CD14-positive monocyte (primary cell): ENCODE results near the gene SYNCRIP. TPM values are rescaled to one million over a fixed set of nuclear protein-coding genes. Genes with fewer than 3 reads are reported as not detected.
A peak's percentile ranks its signal among the peaks of the same experiment; 100 is the strongest.

Experiments used
- DNase-seq, 3 donors: peaks; one replicate each; pipeline ENCODE4 v3.0.0-alpha.2; 2011 to 2022
- H2AFZ ChIP-seq: 2 replicates; pipeline ENCODE4 v1.6.0; 2012; ENCODE audit warnings: mild to moderate bottlenecking, low read depth, low read length, inconsistent platforms; ENCODE audit not compliant: insufficient read depth, poor library complexity, severe bottlenecking
- H3K27ac ChIP-seq, 2 donors: 1 replicate in 1 of 2; 2 replicates in 1 of 2; pipeline ENCODE4 v1.5.1; 2012 to 2013; ENCODE audit warnings: low read length in 2 of 2, control low read depth in 1 of 2, inconsistent platforms in 1 of 2, low read depth in 1 of 2, mild to moderate bottlenecking in 1 of 2
- H3K27me3 ChIP-seq, 2 donors: one replicate each; pipeline versions ENCODE4 v1.6.0 to v1.6.1; 2011 to 2013; ENCODE audit warnings: low read length in 2 of 2; ENCODE audit not compliant: control insufficient read depth in 2 of 2, insufficient read depth in 2 of 2
- H3K36me3 ChIP-seq, 2 donors: replicated peaks in 1 of 2; 1 replicate in 1 of 2; 2 replicates in 1 of 2; pipeline versions ENCODE4 v1.5.1 to v1.6.1; 2012 to 2013; ENCODE audit warnings: low read length in 2 of 2, control low read depth in 1 of 2, inconsistent platforms in 1 of 2, mild to moderate bottlenecking in 1 of 2; ENCODE audit not compliant: insufficient read depth in 2 of 2, control insufficient read depth in 1 of 2
- H3K4me1 ChIP-seq, 2 donors: 1 replicate in 1 of 2; 2 replicates in 1 of 2; pipeline versions ENCODE4 v1.5.1 to v1.6.1; 2012 to 2013; ENCODE audit warnings: low read length in 2 of 2, control low read depth in 1 of 2, inconsistent platforms in 1 of 2, mild to moderate bottlenecking in 1 of 2, moderate library complexity in 1 of 2; ENCODE audit not compliant: insufficient read depth in 2 of 2, control insufficient read depth in 1 of 2
- H3K4me2 ChIP-seq: replicated peaks from 2 replicates; pipeline ENCODE3; 2012; ENCODE audit warnings: low read length, moderate library complexity, mild to moderate bottlenecking; ENCODE audit not compliant: poor library complexity, severe bottlenecking; ENCODE audit errors: extremely low read depth
- H3K4me3 ChIP-seq, 3 experiments: fragments of 200-600 bp in 1 of 3; sonication (generic) in 1 of 3; replicated peaks in 1 of 3; 1 replicate in 2 of 3; 2 replicates in 1 of 3; pipeline ENCODE4 v1.5.1; 2011 to 2013; ENCODE audit warnings: low read length in 3 of 3, mild to moderate bottlenecking in 3 of 3, control low read depth in 2 of 3, low read depth in 2 of 3, inconsistent platforms in 1 of 3, moderate library complexity in 1 of 3
- H3K79me2 ChIP-seq: 2 replicates; pipeline ENCODE4 v1.6.0; 2012; ENCODE audit warnings: mild to moderate bottlenecking, control low read depth, inconsistent platforms, low read length, moderate library complexity; ENCODE audit not compliant: insufficient read depth
- H3K9ac ChIP-seq: 2 replicates; pipeline ENCODE4 v1.6.0; 2017; ENCODE audit warnings: low read length, mild to moderate bottlenecking; ENCODE audit not compliant: insufficient read depth, poor library complexity, severe bottlenecking
- H3K9me3 ChIP-seq, 2 donors: replicated peaks in 1 of 2; 1 replicate in 1 of 2; 2 replicates in 1 of 2; pipeline versions ENCODE4 v1.5.1 to v1.6.1; 2012 to 2013; ENCODE audit warnings: low read length in 2 of 2, control low read depth in 1 of 2; ENCODE audit not compliant: control insufficient read depth in 1 of 2, insufficient read depth in 1 of 2
- H4K20me1 ChIP-seq: 2 replicates; pipeline ENCODE4 v1.6.0; 2012; ENCODE audit warnings: mild to moderate bottlenecking, low read length, control low read depth, moderate library complexity; ENCODE audit not compliant: insufficient read depth
- H3K27ac Mint-ChIP-seq, 7 donors: one replicate each; pipeline ENCODE4 v1.8.0; 2020; ENCODE audit warnings: mild to moderate bottlenecking in 7 of 7, mixed read lengths in 7 of 7, moderate library complexity in 6 of 7, inconsistent platforms in 2 of 7
- H3K27me3 Mint-ChIP-seq, 3 donors: one replicate each; pipeline ENCODE4 v1.8.0; 2021 to 2022; ENCODE audit warnings: low read depth in 3 of 3, mild to moderate bottlenecking in 3 of 3, mixed read lengths in 3 of 3, moderate library complexity in 3 of 3, inconsistent platforms in 1 of 3
- H3K36me3 Mint-ChIP-seq, 2 donors: one replicate each; pipeline ENCODE4 v1.8.0; 2020; ENCODE audit warnings: mixed read lengths in 2 of 2, inconsistent platforms in 1 of 2, mild to moderate bottlenecking in 1 of 2
- H3K4me1 Mint-ChIP-seq: one replicate; pipeline ENCODE4 v1.8.0; 2020; ENCODE audit warnings: mild to moderate bottlenecking, mixed read lengths
- H3K4me3 Mint-ChIP-seq, 2 donors: one replicate each; pipeline ENCODE4 v1.8.0; 2020; ENCODE audit warnings: mild to moderate bottlenecking in 2 of 2, mixed read lengths in 2 of 2, moderate library complexity in 1 of 2
- H3K9me3 Mint-ChIP-seq, 7 donors: one replicate each; pipeline ENCODE4 v1.8.0; 2020 to 2022; ENCODE audit warnings: mixed read lengths in 7 of 7, mild to moderate bottlenecking in 6 of 7, moderate library complexity in 6 of 7, inconsistent platforms in 2 of 7
- CTCF ChIP-seq: fragments of 200-600 bp; IDR thresholded peaks from one replicate; pipeline ENCODE4 v1.8.0; 2022; ENCODE audit warnings: antibody characterized with exemption, mild to moderate bottlenecking
- WGBS: methylation state at CpG from one replicate; pipeline ENCODE4 v1.1.5; 2013; ENCODE audit warnings: missing lambda C conversion rate; ENCODE audit not compliant: insufficient coverage; 5-methylcytosine and 5-hydroxymethylcytosine counted together
- intact Hi-C, 2 donors: fragments of 100-400 bp; cut with micrococcal nuclease; formaldehyde crosslinking; loops; one replicate each; pipeline versions ENCODE4 v1.15.0 to v1.15.1; 2023
- polyA plus RNA-seq, 3 donors: library from polyadenylated mRNA; depleted of rRNA in 1 of 3; unstranded in 2 of 3; stranded (reverse) in 1 of 3; fragments of 300-500 nt in 2 of 3; fragments of >200 nt in 1 of 3; fragmentation: Illumina TruSeq in 2 of 3; gene quantifications; 1 replicate in 2 of 3; 2 replicates in 1 of 3; pipeline ENCODE4 v1.2.3, GENCODE V29; 2012 to 2021

The SYNCRIP gene
- polyA plus RNA-seq, 3 donors, result 11.1 to 41.4 (median 36.6) TPM

- H3K9me3 Mint-ChIP-seq, result peaks cover 0 to 4% (median 0%) of the 10 kb centered on the region in 7 donors
- H3K9me3 ChIP-seq, result no peaks in the 10 kb centered on the region
- intact Hi-C loops, result no loop called here
Observed at GRCh38 chr6:85690071-85690470, 47.4 kb upstream of the SYNCRIP start.

GRCh38 chr6:85685713-85686112 is 43.0 kb upstream of the SYNCRIP start:
- peaks cover 4% of the 10 kb centered on the region for H3K79me2 ChIP-seq
- intact Hi-C loops, result no loop called here
- no peaks in the 10 kb centered on the region for H4K20me1 ChIP-seq
- DNase-seq, result no peak
- no peaks in the 10 kb centered on the region for H3K36me3 ChIP-seq
- H3K27me3 Mint-ChIP-seq, result no peaks in the 10 kb centered on the region
- TF ChIP-seq CTCF, result no peak
- H3K27ac ChIP-seq, result no peak overlapping the region
- no peak overlapping the region for H3K4me3 ChIP-seq
- no peaks in the 10 kb centered on the region for H3K9me3 ChIP-seq
- no peak overlapping the region for H2AFZ ChIP-seq
- no peak overlapping the region for H3K4me3 Mint-ChIP-seq
- H3K4me1 ChIP-seq, result no peaks in the 10 kb centered on the region
- H3K4me1 Mint-ChIP-seq, result no peaks in the 10 kb centered on the region
- WGBS, result 100% methylated on average over 2 of the region's 4 CpGs
- H3K36me3 Mint-ChIP-seq, result no peaks in the 10 kb centered on the region
- H3K27ac Mint-ChIP-seq, result no peak overlapping the region
- H3K9ac ChIP-seq, result no peak overlapping the region
- H3K9me3 Mint-ChIP-seq, result peaks cover 0 to 3% (median 2%) of the 10 kb centered on the region in 7 donors
- no peaks in the 10 kb centered on the region for H3K27me3 ChIP-seq
- no peak overlapping the region for H3K4me2 ChIP-seq

More at GRCh38 chr6:85690071-85690470, 47.4 kb upstream of the SYNCRIP start:
- Histone ChIP-seq H2AFZ (no peak overlapping the region), H3K27ac (no peak overlapping the region), H4K20me1 (no peaks in the 10 kb centered on the region), H3K4me2 (no peak overlapping the region), H3K4me3 (no peak overlapping the region), H3K4me1 (no peaks in the 10 kb centered on the region), H3K36me3 (no peaks in the 10 kb centered on the region), H3K79me2 (no peaks in the 10 kb centered on the region), H3K27me3 (no peaks in the 10 kb centered on the region), H3K9ac (no peak overlapping the region)
- H3K4me1 Mint-ChIP-seq, result no peaks in the 10 kb centered on the region
- no peak overlapping the region for H3K4me3 Mint-ChIP-seq
- DNase-seq, result no peak
- no peak for TF ChIP-seq CTCF
- H3K36me3 Mint-ChIP-seq, result no peaks in the 10 kb centered on the region
- peaks cover 1 to 6% (median 2%) of the 10 kb centered on the region in 3 donors for H3K27me3 Mint-ChIP-seq
- H3K27ac Mint-ChIP-seq, result peak overlapping the region in 2 of 7 donors; percentile 20 to 56
